ENCODE data around the gene TMEM175. TPM values are rescaled to one million over a fixed set of nuclear protein-coding genes. Genes with fewer than 3 reads are reported as not detected.

Gene TMEM175
- total and polyA plus RNA-seq, 2 of the 13 experiments (the other 11 are each of a cell fraction or from before 2014, with no cell fraction given), result 5.1 to 9.9 TPM

DNA sequence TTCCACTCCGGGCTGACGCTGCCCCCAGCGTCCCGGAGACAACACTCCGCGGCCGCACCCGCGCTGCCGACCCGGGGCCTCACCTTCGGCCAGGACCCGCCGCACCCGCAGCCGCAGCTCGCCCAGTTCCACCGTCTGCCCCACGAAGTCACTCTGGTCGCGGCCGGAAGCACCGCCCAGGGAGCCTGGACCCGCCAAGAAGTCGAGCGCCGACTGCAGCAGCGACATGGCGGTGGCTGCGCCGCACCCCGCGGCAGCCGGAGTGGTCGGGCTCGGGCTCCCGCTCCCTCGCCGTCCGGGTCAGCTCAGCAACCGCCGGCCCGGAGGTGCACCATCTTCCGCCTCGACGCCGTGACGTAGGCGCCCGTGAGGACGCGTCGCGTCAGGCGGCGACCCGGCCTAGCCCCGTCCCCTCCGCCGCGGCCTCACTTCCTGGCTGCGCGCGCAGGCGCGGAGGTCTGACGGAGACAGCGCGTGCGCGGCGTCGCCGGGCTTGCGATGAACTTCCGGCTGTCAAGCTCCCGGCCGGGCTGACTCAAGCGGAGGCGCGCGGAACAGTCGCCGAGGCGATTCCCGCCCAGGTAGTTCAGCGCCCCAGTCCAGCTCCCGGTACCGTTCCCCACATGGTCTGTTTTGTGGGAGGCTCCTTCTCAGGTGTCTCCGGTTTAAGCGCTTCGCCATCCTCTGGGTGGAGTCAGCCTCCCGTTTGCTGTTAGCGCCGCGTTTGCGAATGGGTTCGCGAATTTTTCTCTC, at the start of gene TMEM175, which contains the start of gene GAK (continued):
- TF ChIP-seq TSC22D2 (CRISPR knock-in tag; IDR thresholded peaks at IDR 0.05; ENCODE audit: borderline replicate concordance) (no peak), NFE2L2 (IDR thresholded peaks at IDR 0.05; ENCODE audit: low read length) (no peak), ZNF703 (CRISPR knock-in tag; IDR thresholded peaks at IDR 0.05; ENCODE audit: borderline replicate concordance) (no peak; the same call in 1 of the 2 replicates), ZNF891 (CRISPR knock-in tag; IDR thresholded peaks at IDR 0.05) (peak; percentile 88), ZBTB7A (CRISPR knock-in tag; IDR thresholded peaks at IDR 0.05) (peak; percentile 67; the same call in 1 of the 2 replicates), PHF8 (CRISPR knock-in tag; IDR thresholded peaks at IDR 0.05) (peak; percentile 90), ZNF101 (CRISPR knock-in tag; IDR thresholded peaks at IDR 0.05; ENCODE audit: borderline replicate concordance, low read depth) (no peak), TEAD3 (CRISPR knock-in tag; optimal IDR thresholded peaks at IDR 0.05; ENCODE audit: borderline replicate concordance) (no peak), KLF13 (CRISPR knock-in tag; IDR thresholded peaks at IDR 0.05) (no peak), ZNF737 (CRISPR knock-in tag; IDR thresholded peaks at IDR 0.05; ENCODE audit: borderline replicate concordance) (no peak), ZNF792 (CRISPR knock-in tag; IDR thresholded peaks at IDR 0.05) (0 out of 2 replicates have a peak, but pooled peaks have one; percentile 39), GATAD2A (CRISPR knock-in tag; IDR thresholded peaks at IDR 0.05) (0 out of 2 replicates have a peak, but pooled peaks have one; percentile 1), SMAD9 (CRISPR knock-in tag; IDR thresholded peaks at IDR 0.05) (no peak), PRMT3 (CRISPR knock-in tag; IDR thresholded peaks at IDR 0.05; ENCODE audit: borderline replicate concordance, low read depth) (no peak), HDAC6 (IDR thresholded peaks at IDR 0.05; ENCODE audit: low read depth, low read length) (no peak), CCAR2 (optimal IDR thresholded peaks at IDR 0.05; ENCODE audit: low read depth, low read length) (no peak), MYNN (CRISPR knock-in tag; IDR thresholded peaks at IDR 0.05; ENCODE audit: low read depth) (no peak)
- TF ChIP-seq, protein P1, sequence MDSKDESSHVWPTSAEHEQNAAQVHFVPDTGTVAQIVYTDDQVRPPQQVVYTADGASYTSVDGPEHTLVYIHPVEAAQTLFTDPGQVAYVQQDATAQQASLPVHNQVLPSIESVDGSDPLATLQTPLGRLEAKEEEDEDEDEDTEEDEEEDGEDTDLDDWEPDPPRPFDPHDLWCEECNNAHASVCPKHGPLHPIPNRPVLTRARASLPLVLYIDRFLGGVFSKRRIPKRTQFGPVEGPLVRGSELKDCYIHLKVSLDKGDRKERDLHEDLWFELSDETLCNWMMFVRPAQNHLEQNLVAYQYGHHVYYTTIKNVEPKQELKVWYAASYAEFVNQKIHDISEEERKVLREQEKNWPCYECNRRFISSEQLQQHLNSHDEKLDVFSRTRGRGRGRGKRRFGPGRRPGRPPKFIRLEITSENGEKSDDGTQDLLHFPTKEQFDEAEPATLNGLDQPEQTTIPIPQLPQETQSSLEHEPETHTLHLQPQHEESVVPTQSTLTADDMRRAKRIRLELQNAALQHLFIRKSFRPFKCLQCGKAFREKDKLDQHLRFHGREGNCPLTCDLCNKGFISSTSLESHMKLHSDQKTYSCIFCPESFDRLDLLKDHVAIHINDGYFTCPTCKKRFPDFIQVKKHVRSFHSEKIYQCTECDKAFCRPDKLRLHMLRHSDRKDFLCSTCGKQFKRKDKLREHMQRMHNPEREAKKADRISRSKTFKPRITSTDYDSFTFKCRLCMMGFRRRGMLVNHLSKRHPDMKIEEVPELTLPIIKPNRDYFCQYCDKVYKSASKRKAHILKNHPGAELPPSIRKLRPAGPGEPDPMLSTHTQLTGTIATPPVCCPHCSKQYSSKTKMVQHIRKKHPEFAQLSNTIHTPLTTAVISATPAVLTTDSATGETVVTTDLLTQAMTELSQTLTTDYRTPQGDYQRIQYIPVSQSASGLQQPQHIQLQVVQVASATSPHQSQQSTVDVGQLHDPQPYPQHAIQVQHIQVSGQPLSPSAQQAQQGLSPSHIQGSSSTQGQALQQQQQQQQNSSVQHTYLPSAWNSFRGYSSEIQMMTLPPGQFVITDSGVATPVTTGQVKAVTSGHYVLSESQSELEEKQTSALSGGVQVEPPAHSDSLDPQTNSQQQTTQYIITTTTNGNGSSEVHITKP (CRISPR knock-in tag; IDR thresholded peaks at IDR 0.05; ENCODE audit: low read depth), result no peak
- TF ChIP-seq, protein P2, sequence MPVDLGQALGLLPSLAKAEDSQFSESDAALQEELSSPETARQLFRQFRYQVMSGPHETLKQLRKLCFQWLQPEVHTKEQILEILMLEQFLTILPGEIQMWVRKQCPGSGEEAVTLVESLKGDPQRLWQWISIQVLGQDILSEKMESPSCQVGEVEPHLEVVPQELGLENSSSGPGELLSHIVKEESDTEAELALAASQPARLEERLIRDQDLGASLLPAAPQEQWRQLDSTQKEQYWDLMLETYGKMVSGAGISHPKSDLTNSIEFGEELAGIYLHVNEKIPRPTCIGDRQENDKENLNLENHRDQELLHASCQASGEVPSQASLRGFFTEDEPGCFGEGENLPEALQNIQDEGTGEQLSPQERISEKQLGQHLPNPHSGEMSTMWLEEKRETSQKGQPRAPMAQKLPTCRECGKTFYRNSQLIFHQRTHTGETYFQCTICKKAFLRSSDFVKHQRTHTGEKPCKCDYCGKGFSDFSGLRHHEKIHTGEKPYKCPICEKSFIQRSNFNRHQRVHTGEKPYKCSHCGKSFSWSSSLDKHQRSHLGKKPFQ (CRISPR knock-in tag; IDR thresholded peaks at IDR 0.05; ENCODE audit: insufficient replicate concordance), result peak; percentile 68
- TF ChIP-seq, protein P3, sequence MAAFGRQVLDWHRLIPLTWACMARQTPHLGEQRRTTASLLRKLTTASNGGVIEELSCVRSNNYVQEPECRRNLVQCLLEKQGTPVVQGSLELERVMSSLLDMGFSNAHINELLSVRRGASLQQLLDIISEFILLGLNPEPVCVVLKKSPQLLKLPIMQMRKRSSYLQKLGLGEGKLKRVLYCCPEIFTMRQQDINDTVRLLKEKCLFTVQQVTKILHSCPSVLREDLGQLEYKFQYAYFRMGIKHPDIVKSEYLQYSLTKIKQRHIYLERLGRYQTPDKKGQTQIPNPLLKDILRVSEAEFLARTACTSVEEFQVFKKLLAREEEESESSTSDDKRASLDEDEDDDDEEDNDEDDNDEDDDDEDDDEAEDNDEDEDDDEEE (CRISPR knock-in tag; IDR thresholded peaks at IDR 0.05), result no peak
- TF ChIP-seq, protein P4, sequence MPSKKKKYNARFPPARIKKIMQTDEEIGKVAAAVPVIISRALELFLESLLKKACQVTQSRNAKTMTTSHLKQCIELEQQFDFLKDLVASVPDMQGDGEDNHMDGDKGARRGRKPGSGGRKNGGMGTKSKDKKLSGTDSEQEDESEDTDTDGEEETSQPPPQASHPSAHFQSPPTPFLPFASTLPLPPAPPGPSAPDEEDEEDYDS (CRISPR knock-in tag; IDR thresholded peaks at IDR 0.05), result peak; percentile 75
- TF ChIP-seq, protein P5, sequence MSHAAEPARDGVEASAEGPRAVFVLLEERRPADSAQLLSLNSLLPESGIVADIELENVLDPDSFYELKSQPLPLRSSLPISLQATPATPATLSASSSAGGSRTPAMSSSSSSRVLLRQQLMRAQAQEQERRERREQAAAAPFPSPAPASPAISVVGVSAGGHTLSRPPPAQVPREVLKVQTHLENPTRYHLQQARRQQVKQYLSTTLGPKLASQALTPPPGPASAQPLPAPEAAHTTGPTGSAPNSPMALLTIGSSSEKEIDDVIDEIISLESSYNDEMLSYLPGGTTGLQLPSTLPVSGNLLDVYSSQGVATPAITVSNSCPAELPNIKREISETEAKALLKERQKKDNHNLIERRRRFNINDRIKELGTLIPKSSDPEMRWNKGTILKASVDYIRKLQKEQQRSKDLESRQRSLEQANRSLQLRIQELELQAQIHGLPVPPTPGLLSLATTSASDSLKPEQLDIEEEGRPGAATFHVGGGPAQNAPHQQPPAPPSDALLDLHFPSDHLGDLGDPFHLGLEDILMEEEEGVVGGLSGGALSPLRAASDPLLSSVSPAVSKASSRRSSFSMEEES (CRISPR knock-in tag; IDR thresholded peaks at IDR 0.05), result no peak; the same call in 1 of the 2 replicates

Measured in HepG2 (cell line).